Gastroesophageal sphincter (tissue), 4 donors: ENCODE data around the gene SUN1. TPM values are rescaled to one million over a fixed set of nuclear protein-coding genes. Genes with fewer than 3 reads are reported as not detected.

Experiments used
- ATAC-seq: fragments of 150-250 bp; one replicate; pipeline ENCODE4 v1.9.1; 2016; ENCODE audit warnings: mild to moderate bottlenecking, moderate library complexity
- H3K27ac ChIP-seq, 4 donors: fragments of 200-600 bp; sonication (generic) in 3 of 4; 1 replicate in 3 of 4; 2 replicates in 1 of 4; pipeline ENCODE4 v1.5.1; 2016 to 2019
- H3K27me3 ChIP-seq: fragments of 200-600 bp; sonication (generic); one replicate; pipeline ENCODE4 v1.5.1; 2019
- H3K36me3 ChIP-seq, 2 donors: fragments of 200-600 bp; sonication (generic); one replicate each; pipeline ENCODE4 v1.5.1; 2019; ENCODE audit warnings: control low read depth in 1 of 2
- H3K4me1 ChIP-seq, 3 donors: fragments of 200-600 bp; sonication (generic); 1 replicate in 2 of 3; 2 replicates in 1 of 3; pipeline ENCODE4 v1.5.1; 2016 to 2019; ENCODE audit warnings: control low read depth in 2 of 3
- H3K4me3 ChIP-seq, 2 donors: fragments of 200-600 bp; sonication (generic); one replicate each; pipeline ENCODE4 v1.5.1; 2019; ENCODE audit warnings: mild to moderate bottlenecking in 1 of 2, moderate library complexity in 1 of 2
- H3K9me3 ChIP-seq, 3 donors: fragments of 200-600 bp; sonication (generic); one replicate each; pipeline ENCODE4 v1.5.1; 2017 to 2019; ENCODE audit warnings: control low read depth in 2 of 3
- EP300 ChIP-seq: sonication (generic); formaldehyde crosslinking; IDR thresholded peaks from one replicate; pipeline ENCODE4 v1.6.1; 2017; ENCODE audit warnings: antibody characterized with exemption, mild to moderate bottlenecking
- POLR2A ChIP-seq, 2 donors: fragments of 450-650 bp; IDR thresholded peaks; one replicate each; pipeline ENCODE4 v1.6.1; 2017; ENCODE audit warnings: antibody characterized with exemption in 2 of 2, mild to moderate bottlenecking in 2 of 2, moderate library complexity in 1 of 2
- POLR2AphosphoS5 ChIP-seq: sonication (generic); formaldehyde crosslinking; IDR thresholded peaks from one replicate; pipeline ENCODE4 v1.6.1; 2017; ENCODE audit warnings: antibody characterized with exemption
- WGBS, 2 donors: methylation state at CpG; one replicate each; pipeline ENCODE4 v1.1.5; 2018; ENCODE audit warnings: low coverage in 1 of 2; 5-methylcytosine and 5-hydroxymethylcytosine counted together
- total RNA-seq, 4 donors: library from RNA; depleted of rRNA; stranded (reverse); fragments of >200 nt; gene quantifications; one replicate each; pipeline ENCODE4 v1.1.0, GENCODE V29; 2016
- TF ChIP-seq, protein P1 (sequence below), 4 experiments: fragments of 200-600 bp in 2 of 4; fragments of 450-650 bp in 2 of 4; sonication (generic) in 1 of 4; IDR thresholded peaks; one replicate each; pipeline ENCODE4 v1.5.1; 2017 to 2019; ENCODE audit warnings: antibody characterized with exemption in 4 of 4, mild to moderate bottlenecking in 2 of 4, moderate library complexity in 2 of 4

The SUN1 gene
- total RNA-seq, 4 donors from 2014 or later = 151 to 261 (median 231) TPM

DNA sequence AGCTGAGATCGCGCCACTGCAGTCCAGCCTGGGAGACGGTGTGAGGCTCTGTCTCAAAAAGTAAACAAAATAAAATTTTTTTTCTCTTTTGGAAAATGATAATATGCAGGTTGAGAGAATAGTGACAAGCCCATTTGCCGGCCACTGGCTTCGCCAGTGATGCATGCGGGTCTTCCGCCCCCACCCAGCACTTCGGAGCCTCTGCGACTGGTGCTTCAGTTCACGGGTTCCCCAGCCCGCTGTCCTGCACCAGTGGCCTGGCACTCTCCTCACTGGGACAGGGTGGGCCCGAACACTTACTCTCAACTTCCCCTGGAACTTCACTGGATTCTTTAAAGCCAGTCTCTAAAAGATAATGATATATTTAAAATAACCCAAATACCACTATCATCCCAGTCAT lies 2.7 kb downstream of the SUN1 start:
- Histone ChIP-seq H3K9me3 (no peaks in the 10 kb centered on the region), H3K27ac (peak overlapping the region; percentile 90 to 96 (median 92)), H3K4me3 (no peak overlapping the region), H3K27me3 (no peaks in the 10 kb centered on the region), H3K4me1 (peaks cover 10 to 97% (median 53%) of the 10 kb centered on the region in 3 donors), H3K36me3 (peaks cover 0 to 21% of the 10 kb centered on the region in 2 donors)
- ATAC-seq = no peak
- no peak for TF ChIP-seq EP300
- TF ChIP-seq, protein P1, sequence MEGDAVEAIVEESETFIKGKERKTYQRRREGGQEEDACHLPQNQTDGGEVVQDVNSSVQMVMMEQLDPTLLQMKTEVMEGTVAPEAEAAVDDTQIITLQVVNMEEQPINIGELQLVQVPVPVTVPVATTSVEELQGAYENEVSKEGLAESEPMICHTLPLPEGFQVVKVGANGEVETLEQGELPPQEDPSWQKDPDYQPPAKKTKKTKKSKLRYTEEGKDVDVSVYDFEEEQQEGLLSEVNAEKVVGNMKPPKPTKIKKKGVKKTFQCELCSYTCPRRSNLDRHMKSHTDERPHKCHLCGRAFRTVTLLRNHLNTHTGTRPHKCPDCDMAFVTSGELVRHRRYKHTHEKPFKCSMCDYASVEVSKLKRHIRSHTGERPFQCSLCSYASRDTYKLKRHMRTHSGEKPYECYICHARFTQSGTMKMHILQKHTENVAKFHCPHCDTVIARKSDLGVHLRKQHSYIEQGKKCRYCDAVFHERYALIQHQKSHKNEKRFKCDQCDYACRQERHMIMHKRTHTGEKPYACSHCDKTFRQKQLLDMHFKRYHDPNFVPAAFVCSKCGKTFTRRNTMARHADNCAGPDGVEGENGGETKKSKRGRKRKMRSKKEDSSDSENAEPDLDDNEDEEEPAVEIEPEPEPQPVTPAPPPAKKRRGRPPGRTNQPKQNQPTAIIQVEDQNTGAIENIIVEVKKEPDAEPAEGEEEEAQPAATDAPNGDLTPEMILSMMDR (IDR thresholded peaks at IDR 0.05) = no peak
- TF ChIP-seq POLR2A (IDR thresholded peaks at IDR 0.05) = no peak
- TF ChIP-seq POLR2AphosphoS5 = no peak
- WGBS, 2 donors = 52 to 96% methylated on average over 3 to 12 of the region's 12 CpGs

DNA sequence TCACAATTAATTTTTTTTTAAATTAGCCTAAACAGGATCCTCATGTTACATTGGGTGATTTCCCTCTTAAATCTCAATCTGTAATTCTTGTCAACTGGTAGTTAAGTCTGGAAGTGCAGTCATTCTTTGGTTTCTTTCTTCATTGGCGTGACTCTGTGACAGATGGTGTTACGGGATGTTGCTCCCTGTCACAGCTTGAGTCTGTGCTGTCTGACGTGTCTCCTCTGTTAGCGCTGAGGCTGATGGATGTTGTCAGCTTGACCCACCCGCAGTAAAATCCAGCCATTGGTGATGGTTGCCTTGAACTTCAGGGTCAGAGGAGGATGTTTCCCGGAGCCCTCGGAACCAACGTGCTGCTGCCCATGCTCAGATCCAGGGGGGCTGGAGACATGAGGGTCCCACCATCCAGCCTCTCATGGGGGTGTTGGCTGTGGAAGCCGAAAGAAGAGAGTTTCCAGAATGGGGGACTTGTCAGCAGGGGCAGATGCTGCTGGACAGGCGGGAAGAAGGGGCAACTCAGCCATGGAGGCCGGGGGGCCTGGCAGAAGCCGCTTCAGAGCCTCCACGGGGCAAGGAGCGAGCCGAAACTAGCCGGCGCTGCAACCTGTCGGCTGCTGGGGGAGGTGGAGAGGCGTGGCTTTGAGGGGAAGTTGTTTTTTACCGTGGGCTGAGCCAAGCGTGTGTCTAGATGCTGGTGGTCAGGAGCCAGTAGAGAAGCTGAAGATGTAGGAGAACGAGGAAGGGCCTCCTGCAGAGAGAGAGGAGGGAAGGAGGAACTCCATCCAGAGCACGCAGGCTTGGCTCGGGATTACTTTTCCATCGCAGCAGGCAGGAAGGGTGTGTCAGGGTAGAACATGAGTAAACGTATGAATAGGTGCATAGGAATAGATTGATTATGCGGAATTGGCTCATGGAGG lies 3.5 kb downstream of the SUN1 start:
- H3K9me3 ChIP-seq = no peaks in the 10 kb centered on the region
- peaks cover 4 to 94% (median 46%) of the 10 kb centered on the region in 3 donors for H3K4me1 ChIP-seq
- no peaks in the 10 kb centered on the region for H3K27me3 ChIP-seq
- H3K36me3 ChIP-seq = peaks cover 0 to 25% of the 10 kb centered on the region in 2 donors
- WGBS, 2 donors = 57 to 58% methylated on average over 18 to 23 of the region's 27 CpGs
- no peak for TF ChIP-seq EP300
- TF ChIP-seq, protein P1 (IDR thresholded peaks at IDR 0.05) = no peak
- no peak for TF ChIP-seq POLR2AphosphoS5
- no peak for TF ChIP-seq POLR2A (IDR thresholded peaks at IDR 0.05)
- ATAC-seq = no peak
- H3K4me3 ChIP-seq = no peak overlapping the region
- H3K27ac ChIP-seq = peak overlapping the region; percentile 90 to 96 (median 92)

DNA sequence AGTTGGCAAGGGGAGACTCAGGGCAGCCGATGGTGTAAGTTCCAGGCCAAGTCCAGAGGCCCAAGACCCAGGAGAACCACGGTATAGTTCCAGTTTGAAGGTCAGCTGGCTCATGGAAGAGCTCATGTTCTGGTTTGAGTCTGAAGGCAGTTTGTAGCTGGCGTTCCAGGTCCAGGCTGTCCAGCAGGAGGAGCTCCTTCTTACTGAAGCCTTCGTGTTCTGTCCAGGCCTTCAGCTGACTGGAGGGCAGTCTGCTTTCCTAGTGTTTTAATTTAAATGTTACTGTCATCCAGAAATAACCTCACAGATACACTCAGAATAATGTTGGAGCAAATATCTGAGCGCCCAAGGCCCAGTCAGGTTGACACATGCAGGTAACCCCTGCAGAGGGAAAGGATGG lies 4.2 kb downstream of the SUN1 start:
- Histone ChIP-seq H3K27ac (peak overlapping the region; percentile 90 to 96 (median 92)), H3K9me3 (no peaks in the 10 kb centered on the region), H3K36me3 (peaks cover 0 to 25% of the 10 kb centered on the region in 2 donors), H3K4me1 (peaks cover 3 to 94% (median 42%) of the 10 kb centered on the region in 3 donors), H3K27me3 (no peaks in the 10 kb centered on the region), H3K4me3 (no peak overlapping the region)
- peak; percentile 48 for ATAC-seq
- TF ChIP-seq, protein P1 (IDR thresholded peaks at IDR 0.05) = peak in 3 of 4 experiments; percentile 68 to 76 (median 69)
- no peak for TF ChIP-seq POLR2A (IDR thresholded peaks at IDR 0.05)
- WGBS, 2 donors = 20 to 40% methylated on average over 4 of the region's 5 CpGs

DNA sequence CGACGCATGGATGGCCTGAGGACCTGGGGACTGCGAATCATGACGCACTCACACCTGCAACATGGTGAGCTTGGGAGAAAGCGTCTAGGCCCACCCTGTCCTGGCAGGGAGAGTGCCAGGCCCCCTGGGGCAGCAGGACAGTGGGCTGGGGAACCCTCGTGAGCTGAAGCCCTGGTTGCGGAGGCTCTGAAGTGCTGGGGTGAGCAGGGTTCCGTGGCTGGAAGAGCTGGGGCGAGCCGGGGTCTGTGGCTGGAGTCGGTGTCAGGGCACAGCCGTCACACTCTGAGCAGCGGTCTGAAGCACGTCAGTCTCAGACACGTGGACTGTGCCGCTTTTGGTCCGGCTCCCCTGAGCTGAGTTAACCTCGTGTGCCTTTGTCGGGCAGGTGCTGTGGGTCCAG lies 4.7 kb downstream of the SUN1 start:
- TF ChIP-seq POLR2A (IDR thresholded peaks at IDR 0.05) = no peak
- TF ChIP-seq, protein P1 (IDR thresholded peaks at IDR 0.05) = no peak
- TF ChIP-seq POLR2AphosphoS5 = no peak
- TF ChIP-seq EP300 = no peak
- Histone ChIP-seq H3K9me3 (no peaks in the 10 kb centered on the region), H3K4me3 (no peak overlapping the region), H3K4me1 (peaks cover 3 to 94% (median 43%) of the 10 kb centered on the region in 3 donors), H3K27me3 (no peaks in the 10 kb centered on the region), H3K36me3 (peaks cover 0 to 28% of the 10 kb centered on the region in 2 donors), H3K27ac (peak overlapping the region; percentile 45 to 92 (median 90))
- WGBS, 2 donors = 27 to 80% methylated on average over 3 to 4 of the region's 19 CpGs
- peak; percentile 19 for ATAC-seq
